ENCODE results near the gene NAPSA. TPM values are rescaled to one million over a fixed set of nuclear protein-coding genes. Genes with fewer than 3 reads are reported as not detected.
"Not testable (repeated sequence)": the region's sequence is repeated elsewhere in the genome, so short reads cannot be mapped to it uniquely, and the experiment has no call there.

NAPSA gene
- total RNA-seq, 1 donor from 2014 or later, result not detected

DNA sequence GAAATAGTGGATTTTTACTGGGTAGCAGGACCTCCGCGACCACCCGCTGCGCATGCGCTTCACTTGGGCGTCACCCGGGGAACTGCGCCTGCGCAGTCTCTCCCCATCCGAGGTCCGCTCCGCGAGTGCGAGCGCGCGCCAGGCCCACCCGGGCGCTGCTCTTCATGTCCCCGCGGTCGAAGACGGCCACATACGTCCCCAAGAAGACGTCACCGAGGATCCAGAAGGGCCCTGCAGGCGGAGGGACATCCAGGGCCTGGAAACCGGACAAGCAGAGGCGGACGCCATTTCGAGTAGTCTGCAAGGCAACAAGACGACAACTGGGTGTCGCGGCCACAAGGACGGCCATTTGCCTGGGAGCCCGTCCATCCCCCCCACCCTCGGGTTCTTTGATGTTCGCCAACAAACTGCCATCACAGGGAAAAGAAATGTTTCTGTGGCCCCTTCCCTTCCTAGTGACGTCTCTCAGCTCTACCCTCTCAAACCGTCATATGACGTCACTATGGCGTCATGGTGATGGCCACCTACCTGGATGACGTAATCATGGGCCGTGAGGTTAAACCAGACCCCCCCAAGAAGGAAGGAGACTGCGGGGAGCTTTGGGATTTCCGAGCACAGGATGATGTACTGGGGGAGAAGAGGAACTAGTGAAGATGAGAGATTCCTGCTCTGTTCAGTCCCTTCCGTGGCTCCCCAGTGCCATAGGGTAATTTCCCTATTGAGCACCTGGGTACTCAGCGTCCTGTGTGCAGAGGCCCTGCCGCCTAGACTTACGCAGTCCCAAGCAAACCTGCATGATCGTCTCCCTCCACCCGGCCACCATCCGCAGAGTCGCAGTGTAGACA lies 6.7 kb downstream of the NAPSA start:
- H3K36me3 Mint-ChIP-seq (ENCODE audit: low read depth, unreplicated experiment), result peaks cover 11% of the 10 kb centered on the region
- no peak for TF ChIP-seq CTCF (IDR thresholded peaks at IDR 0.05; ENCODE audit: unreplicated experiment)
- DNase-seq (ENCODE audit: low spot score), result no peak
- no peaks in the 10 kb centered on the region for H3K4me1 Mint-ChIP-seq (ENCODE audit: unreplicated experiment)
- H3K27me3 Mint-ChIP-seq (ENCODE audit: unreplicated experiment), result peaks cover 13% of the 10 kb centered on the region
- no peak overlapping the region for H3K4me3 Mint-ChIP-seq (ENCODE audit: unreplicated experiment)
- peaks cover 18% of the 10 kb centered on the region for H3K9me3 Mint-ChIP-seq (ENCODE audit: unreplicated experiment)
- no peak overlapping the region for H3K27ac Mint-ChIP-seq (ENCODE audit: unreplicated experiment)

DNA sequence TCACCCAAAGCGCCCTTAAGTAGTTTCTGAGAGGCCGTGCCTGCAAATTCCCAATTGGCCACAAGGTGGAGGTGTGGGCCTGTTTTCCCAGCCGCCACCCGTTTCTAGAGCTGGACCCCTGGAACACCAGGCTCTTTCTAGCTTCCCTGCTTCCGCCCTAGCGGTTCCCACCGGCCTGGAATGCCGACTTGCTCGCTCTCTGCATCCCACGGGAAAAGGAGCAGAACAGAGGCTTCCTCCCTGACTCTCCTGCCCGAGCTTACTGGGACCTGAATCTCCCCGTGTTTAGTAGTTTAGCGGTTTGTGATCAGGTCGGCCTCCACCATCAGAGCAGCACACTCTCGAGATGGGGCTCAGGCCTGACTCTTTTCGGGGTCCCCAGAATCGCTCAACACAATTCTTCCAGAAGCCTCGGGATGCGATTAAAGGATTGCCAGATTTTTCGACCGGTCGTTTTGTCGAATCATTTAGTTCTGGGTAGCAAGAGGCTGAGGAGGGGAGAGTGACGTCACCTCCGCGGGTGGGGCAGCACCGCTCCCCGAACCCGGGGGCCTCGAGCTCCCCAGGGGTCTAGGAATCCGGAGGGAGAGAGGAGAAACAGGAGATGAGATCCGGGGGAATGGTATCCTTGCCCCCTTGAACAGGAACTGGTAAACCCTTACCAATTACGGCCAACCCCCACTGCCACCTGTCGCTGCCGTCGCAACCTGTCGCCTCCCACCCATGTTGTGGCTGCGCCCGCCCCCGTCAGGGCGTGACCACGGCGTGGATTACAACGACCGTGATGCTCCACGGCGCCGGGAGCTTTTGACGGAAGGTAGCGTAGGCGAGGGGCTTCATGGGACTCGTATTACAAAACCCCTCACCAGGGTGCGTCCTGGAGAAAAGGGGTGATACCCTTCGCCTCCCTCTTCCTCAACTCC lies 8.0 kb downstream of the NAPSA start:
- H3K4me1 Mint-ChIP-seq (ENCODE audit: unreplicated experiment), result no peaks in the 10 kb centered on the region
- H3K27me3 Mint-ChIP-seq (ENCODE audit: unreplicated experiment), result peaks cover 13% of the 10 kb centered on the region
- no peak overlapping the region for H3K4me3 Mint-ChIP-seq (ENCODE audit: unreplicated experiment)
- H3K9me3 Mint-ChIP-seq (ENCODE audit: unreplicated experiment), result peaks cover 20% of the 10 kb centered on the region
- H3K27ac Mint-ChIP-seq (ENCODE audit: unreplicated experiment), result no peak overlapping the region
- peaks cover 11% of the 10 kb centered on the region for H3K36me3 Mint-ChIP-seq (ENCODE audit: low read depth, unreplicated experiment)
- DNase-seq (ENCODE audit: low spot score), result peak; percentile 46
- TF ChIP-seq CTCF (IDR thresholded peaks at IDR 0.05; ENCODE audit: unreplicated experiment), result peak; percentile 76

GRCh38 chr19:50356691-50357177 lies 8.7 kb downstream of the NAPSA start:
- Mint-ChIP-seq H3K9me3 (ENCODE audit: unreplicated experiment) (peaks cover 27% of the 10 kb centered on the region), H3K27me3 (ENCODE audit: unreplicated experiment) (peaks cover 13% of the 10 kb centered on the region), H3K4me3 (ENCODE audit: unreplicated experiment) (no peak overlapping the region), H3K36me3 (ENCODE audit: low read depth, unreplicated experiment) (peaks cover 11% of the 10 kb centered on the region), H3K4me1 (ENCODE audit: unreplicated experiment) (no peaks in the 10 kb centered on the region), H3K27ac (ENCODE audit: unreplicated experiment) (no peak overlapping the region)
- DNase-seq (ENCODE audit: low spot score), result no peak
- no peak for TF ChIP-seq CTCF (IDR thresholded peaks at IDR 0.05; ENCODE audit: unreplicated experiment)

GRCh38 chr19:50353487-50353880 lies 12.0 kb downstream of the NAPSA start:
- H3K4me3 Mint-ChIP-seq (ENCODE audit: unreplicated experiment); H3K27me3 Mint-ChIP-seq (ENCODE audit: unreplicated experiment); H3K27ac Mint-ChIP-seq (ENCODE audit: unreplicated experiment); H3K36me3 Mint-ChIP-seq (ENCODE audit: low read depth, unreplicated experiment); DNase-seq (ENCODE audit: low spot score); H3K4me1 Mint-ChIP-seq (ENCODE audit: unreplicated experiment): not testable (repeated sequence)
- peaks cover 13% of the 10 kb centered on the region for H3K9me3 Mint-ChIP-seq (ENCODE audit: unreplicated experiment)

GRCh38 chr19:50352242-50352641 lies 13.2 kb downstream of the NAPSA start:
- Mint-ChIP-seq H3K9me3 (ENCODE audit: unreplicated experiment) (peaks cover 19% of the 10 kb centered on the region), H3K36me3 (ENCODE audit: low read depth, unreplicated experiment) (peaks cover 2% of the 10 kb centered on the region), H3K4me1 (ENCODE audit: unreplicated experiment) (no peaks in the 10 kb centered on the region), H3K27ac (ENCODE audit: unreplicated experiment) (no peak overlapping the region), H3K27me3 (ENCODE audit: unreplicated experiment) (peaks cover 7% of the 10 kb centered on the region), H3K4me3 (ENCODE audit: unreplicated experiment) (no peak overlapping the region)
- no peak for DNase-seq (ENCODE audit: low spot score)
- TF ChIP-seq CTCF (IDR thresholded peaks at IDR 0.05; ENCODE audit: unreplicated experiment), result no peak
